Limb (tissue), 2 donors: ENCODE measurements around the gene UCN.
"Not testable (repeated sequence)": the region's sequence is repeated elsewhere in the genome, so short reads cannot be mapped to it uniquely, and the experiment has no call there.

Experiments
- DNase-seq, 2 donors: peaks; one replicate each; pipeline ENCODE4 v3.0.0-alpha.2; 2016; ENCODE audit errors: extremely low spot score in 2 of 2

Gene UCN

DNA sequence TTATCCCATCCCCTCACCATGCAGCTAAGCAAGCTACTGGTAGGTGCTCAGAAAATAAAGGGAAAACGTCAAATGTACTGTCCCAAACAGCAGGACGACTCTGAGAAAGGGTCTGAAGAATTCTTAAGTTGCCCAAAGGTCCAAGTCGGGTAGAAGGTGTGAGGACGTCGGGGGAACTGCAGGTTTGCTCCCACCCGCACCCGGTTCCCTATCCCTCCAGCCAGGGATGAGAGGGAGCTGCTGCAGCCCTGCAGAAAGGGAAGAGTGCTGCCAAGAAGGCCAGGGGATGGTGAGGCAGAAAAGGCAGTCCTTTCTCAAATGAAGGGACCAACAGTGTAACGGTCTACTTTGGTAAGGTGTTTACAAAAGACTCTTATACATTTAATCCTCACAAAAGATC, 6.9 kb upstream of the UCN start:
- DNase-seq, result no peak

- no peak for DNase-seq
Observed at GRCh38 chr2:27314709-27315108, 6.5 kb upstream of the UCN start.

- no peak for DNase-seq
Observed at GRCh38 chr2:27313882-27314645, 5.8 kb upstream of the UCN start.

DNA sequence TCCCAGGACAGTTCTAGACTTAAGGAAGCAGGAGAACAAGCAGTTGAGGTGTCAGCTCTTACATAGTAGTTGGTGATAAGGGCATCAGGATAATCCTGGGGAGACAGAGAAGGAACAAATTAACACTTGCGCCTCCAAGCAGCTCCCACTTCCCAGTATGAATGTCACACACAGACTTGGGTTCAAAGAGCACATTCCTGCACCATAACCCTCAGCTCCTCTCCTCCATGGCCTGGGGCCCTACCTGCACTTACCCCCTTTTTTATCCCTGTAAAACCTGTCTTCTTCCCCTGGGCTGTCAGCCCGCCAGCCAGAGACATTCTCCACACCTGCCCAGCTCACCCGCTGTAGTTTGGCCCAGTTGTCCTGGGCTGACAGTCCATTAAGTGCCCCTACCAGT, 3.9 kb upstream of the UCN start:
- no peak for DNase-seq

GRCh38 chr2:27309651-27310050, 1.4 kb upstream of the UCN start:
- DNase-seq, result no peak

DNA sequence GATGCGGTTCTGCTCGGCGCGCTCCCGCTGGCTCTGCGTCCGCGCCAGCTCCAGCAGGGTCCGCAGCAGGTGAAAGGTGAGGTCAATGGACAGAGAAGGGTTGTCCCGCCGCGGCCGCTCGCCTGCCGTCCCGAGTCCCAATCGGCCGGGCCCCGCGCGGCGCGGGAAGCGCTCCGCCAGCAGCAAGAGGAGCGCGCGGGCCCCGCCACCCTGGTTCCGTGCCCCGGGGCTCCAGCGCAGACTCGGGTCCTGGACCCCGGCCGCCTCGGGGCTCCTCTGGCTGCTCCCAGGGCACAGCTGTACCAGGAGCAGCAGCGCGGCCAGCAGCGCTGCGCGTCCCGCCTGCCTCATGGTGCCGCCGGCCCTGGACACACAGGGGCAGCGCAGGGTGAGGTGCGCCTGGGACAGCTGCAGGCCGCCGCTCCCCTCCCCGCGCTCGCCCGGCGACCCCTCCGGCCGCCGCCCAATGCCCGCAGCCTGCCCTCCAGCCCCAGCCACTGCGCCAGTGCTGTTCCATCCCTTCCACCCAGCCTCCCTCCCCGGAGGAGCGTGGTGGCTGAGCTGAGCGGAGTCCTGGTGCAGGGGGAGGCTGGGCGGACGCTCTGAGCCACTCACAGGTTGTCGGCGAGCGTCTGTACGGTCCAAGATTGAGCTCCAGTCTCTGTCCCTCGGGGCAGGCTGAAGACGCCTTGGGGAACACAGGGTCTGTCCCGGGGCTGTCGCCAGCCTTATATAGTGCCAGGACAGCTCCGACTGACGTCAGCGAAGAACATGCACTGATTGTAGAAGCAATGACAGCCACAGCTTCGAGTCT, 493 bp downstream of the UCN start:
- peak in 1 of 2 donors; percentile 52 for DNase-seq

GRCh38 chr2:27307287-27307544, 1.0 kb downstream of the UCN start:
- DNase-seq, result no peak

- DNase-seq, result no peak
Observed at GRCh38 chr2:27306573-27307286, 1.5 kb downstream of the UCN start.

- no peak for DNase-seq
Observed at GRCh38 chr2:27306136-27306535, 2.1 kb downstream of the UCN start.

GRCh38 chr2:27305516-27305915, 2.7 kb downstream of the UCN start:
- DNase-seq, result no peak

GRCh38 chr2:27304488-27305240, 3.6 kb downstream of the UCN start:
- no peak for DNase-seq

DNA sequence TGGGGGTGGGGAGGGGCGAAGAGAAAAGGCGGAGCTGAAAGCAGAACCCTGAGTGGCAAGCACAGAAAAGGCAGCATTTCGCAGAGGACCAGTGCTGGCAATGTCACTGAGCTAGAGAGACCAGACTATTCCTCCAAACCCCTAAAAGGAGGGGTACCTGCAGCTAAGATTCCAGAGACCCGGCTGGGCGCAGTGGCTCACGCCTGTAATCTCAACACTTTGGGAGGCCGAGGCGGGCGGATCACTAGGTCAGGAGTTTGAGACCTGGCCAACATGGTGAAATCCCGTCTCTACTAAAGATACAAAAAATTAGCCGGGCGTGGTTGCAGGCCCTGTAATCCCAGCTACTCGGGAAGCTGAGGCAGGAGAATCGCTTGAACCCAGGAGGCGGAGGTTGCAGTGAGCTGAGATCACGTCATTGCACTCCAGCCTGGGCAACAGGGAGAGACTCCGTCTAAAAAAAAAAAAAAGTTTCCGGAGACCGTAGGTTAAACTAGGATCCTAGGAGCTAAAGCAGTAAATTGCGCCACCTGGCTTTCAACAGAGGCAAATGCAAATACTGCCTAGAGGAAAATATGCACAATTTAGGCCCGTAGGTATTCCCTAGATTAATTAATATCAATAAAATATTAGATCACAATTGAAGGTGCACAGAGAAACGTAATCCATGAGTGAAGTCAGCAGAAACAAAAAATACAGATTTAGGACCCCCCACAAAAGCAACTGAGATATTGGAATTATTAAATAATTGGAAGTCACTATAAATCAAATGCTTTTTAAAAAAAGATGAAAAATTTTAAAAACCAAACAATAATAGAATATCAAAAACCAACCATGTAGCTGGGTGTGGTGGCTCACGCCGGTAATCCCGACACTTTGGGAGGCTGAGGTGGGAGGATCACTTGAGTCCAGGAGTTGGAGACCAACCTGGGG, 4.9 kb downstream of the UCN start:
- peak in 1 of 2 donors; percentile 45 for DNase-seq

DNA sequence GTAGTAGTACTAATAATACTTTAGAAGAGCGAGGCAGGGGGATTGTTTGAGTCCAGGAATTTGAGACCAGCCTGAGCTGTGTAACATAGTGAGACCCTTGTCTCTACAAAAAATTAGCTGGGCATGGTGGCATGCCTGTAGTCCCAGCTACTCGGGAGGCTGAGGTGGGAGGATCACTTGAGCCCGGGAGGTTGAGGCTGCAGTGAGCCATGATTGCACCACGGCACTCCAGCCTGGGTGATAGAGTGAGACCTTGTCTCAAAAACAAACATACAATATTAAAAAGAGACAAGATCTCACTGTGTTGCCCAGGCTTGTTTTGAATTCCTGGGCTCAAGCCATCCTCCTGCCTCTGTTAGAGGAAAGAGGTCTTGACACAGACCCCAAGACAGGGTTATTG, 7.6 kb downstream of the UCN start:
- not testable (repeated sequence) for DNase-seq

DNA sequence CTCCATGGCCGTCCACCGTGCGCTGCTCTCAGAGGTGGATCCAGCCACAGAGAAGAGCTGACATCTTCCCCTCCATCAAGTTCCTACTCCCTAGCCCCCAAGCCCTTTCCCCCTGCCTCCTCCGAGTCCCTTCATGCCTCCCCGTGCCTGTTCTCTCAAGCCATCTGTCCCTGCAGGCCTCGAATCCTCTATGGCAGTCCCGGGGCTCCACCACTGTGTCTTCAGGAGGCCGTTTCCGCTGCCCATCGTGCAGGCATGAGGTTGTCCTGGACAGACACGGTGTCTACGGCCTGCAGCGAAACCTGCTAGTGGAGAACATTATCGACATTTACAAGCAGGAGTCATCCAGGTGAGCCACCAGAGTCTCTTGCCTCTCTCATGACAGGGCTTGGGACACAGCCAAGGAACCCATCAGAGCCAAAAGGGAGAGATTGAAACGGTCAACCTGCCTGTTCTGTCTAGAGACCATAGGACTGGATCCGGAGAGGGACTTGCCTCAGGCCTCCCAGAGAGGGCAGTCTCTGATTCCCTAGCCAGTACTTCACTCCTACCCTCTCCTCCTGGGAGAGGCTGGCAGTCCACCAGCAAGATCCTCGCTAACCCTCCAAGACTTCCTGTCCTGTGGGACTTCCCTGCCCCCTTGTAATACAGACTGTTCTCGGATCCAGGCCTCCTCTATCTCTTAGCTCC, 9.7 kb downstream of the UCN start:
- DNase-seq, result no peak

- no peak for DNase-seq
Observed at GRCh38 chr2:27297195-27297594, 11.1 kb downstream of the UCN start.

GRCh38 chr2:27296481-27296880, 11.8 kb downstream of the UCN start:
- no peak for DNase-seq

DNA sequence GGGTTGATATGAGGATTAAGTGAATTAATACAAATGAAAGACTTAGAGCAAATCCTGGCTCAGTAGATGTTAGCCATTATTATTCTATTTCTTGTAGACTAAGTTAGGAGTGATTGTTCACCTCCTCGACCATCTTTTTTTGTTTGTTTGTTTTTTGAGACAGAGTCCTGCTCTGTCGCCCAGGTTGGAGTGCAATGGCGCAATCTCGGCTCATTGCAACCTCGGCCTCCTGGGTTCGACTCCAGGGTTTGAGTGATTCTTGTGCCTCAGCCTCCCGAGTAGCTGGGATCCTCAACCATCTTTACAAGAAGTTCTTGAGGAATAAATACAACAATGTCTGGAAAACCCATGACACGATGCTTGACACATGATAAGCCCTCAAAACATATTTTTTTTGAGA, 13.3 kb downstream of the UCN start:
- no peak for DNase-seq

DNA sequence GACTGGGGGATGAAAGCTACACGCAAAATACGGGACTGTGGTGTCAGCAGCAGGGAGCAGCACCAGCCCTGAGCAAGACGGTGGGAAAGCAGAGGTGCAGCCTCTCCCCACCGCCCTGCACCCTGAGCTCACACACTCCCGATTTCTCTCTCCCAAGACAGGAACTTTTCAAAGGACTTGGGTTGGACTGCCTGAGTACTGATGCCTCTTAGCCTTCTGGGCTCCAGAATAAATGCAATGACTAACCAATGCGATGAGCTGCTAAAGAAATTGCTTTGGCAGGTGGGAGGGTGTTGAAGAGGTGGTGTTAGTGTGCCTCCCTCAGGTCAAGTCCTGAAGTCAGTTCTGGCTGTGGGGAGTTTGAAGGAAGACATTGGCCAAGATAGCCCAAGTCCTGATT, 16.4 kb downstream of the UCN start:
- DNase-seq, result no peak

DNA sequence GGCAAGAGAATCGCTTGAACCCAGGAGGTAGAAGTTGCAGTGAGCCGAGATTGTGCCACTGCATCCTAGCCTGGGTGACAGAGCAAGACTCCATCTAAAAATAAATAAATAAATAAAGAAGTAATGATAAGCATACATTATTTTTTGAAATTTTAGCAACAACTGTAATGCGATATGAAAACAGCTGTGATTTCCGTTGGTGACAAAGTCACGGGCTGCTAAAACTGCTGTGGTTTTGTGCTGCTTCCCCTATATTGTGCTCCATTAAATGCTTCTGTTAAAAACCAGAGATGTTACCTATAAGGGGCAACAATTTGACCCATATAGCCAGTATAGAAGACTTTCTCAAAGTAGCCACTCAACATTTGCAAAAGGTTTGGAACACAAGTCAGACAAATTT, 17.7 kb downstream of the UCN start:
- DNase-seq, result no peak

DNA sequence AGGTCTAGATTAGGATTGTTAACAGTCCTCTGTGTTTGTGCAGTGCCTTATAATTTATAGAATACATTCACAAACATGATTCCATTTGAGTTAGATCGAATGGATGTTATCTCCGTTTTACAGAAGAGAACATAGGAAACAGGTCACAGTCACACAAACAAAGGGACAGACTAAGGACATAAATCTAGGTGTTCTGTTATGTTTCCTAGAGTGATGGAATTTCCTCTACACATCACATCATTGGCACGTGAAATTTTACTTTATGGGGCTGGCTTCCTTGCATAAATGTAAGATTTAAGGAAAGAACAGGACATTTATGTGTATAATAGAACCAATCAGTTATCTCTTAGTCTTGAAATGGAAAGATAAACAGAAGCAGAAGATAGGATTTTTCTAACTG, 19.6 kb downstream of the UCN start:
- no peak for DNase-seq
